GM23248 (cell line): ENCODE data around the gene HNRNPR. TPM values are rescaled to one million over a fixed set of nuclear protein-coding genes. Genes with fewer than 3 reads are reported as not detected.
A peak's percentile ranks its signal among the peaks of the same experiment; 100 is the strongest.
"Not testable (repeated sequence)": the region's sequence is repeated elsewhere in the genome, so short reads cannot be mapped to it uniquely, and the experiment has no call there.

Experiments used
- DNase-seq: peaks from one replicate; pipeline ENCODE4 v3.0.0-alpha.2; 2015
- H2AFZ ChIP-seq: fragments of 200-600 bp; sonication (generic); 2 replicates; pipeline ENCODE4 v1.6.1; 2016; ENCODE audit warnings: antibody characterized with exemption
- H3F3A ChIP-seq: fragments of 200-600 bp; sonication (generic); 2 replicates; pipeline ENCODE4 v1.6.1; 2016; ENCODE audit warnings: mild to moderate bottlenecking, antibody characterized with exemption, mixed run types; ENCODE audit not compliant: insufficient read depth
- H3K27ac ChIP-seq: fragments of 200-600 bp; sonication (generic); 2 replicates; pipeline ENCODE4 v1.5.1; 2016; ENCODE audit warnings: mild to moderate bottlenecking
- H3K27me3 ChIP-seq: fragments of 200-600 bp; sonication (generic); replicated peaks from 2 replicates; pipeline ENCODE4 v1.6.1; 2016; ENCODE audit warnings: mild to moderate bottlenecking; ENCODE audit not compliant: insufficient read depth
- H3K36me3 ChIP-seq: fragments of 200-600 bp; sonication (generic); 2 replicates; pipeline ENCODE4 v1.6.1; 2016; ENCODE audit warnings: low read depth, mild to moderate bottlenecking
- H3K4me1 ChIP-seq: fragments of 200-600 bp; sonication (generic); 2 replicates; pipeline ENCODE4 v1.6.1; 2016; ENCODE audit warnings: mild to moderate bottlenecking; ENCODE audit not compliant: insufficient read depth
- H3K4me2 ChIP-seq: fragments of 200-600 bp; sonication (generic); one replicate; pipeline ENCODE4 v1.6.1; 2016; ENCODE audit warnings: mild to moderate bottlenecking; ENCODE audit not compliant: unreplicated experiment
- H3K4me3 ChIP-seq: fragments of 200-600 bp; sonication (generic); 2 replicates; pipeline ENCODE4 v1.5.1; 2016; ENCODE audit warnings: mild to moderate bottlenecking
- H3K79me2 ChIP-seq: fragments of 200-600 bp; sonication (generic); 2 replicates; pipeline ENCODE4 v1.6.1; 2016; ENCODE audit warnings: mild to moderate bottlenecking; ENCODE audit not compliant: insufficient read depth
- H3K9ac ChIP-seq: fragments of 200-600 bp; sonication (generic); 2 replicates; pipeline ENCODE4 v1.6.1; 2016; ENCODE audit warnings: mild to moderate bottlenecking
- H3K9me2 ChIP-seq: fragments of 200-600 bp; sonication (generic); 2 replicates; pipeline ENCODE4 v1.6.1; 2016; ENCODE audit warnings: mixed run types, mild to moderate bottlenecking, moderate library complexity; ENCODE audit not compliant: insufficient read depth
- H3K9me3 ChIP-seq: fragments of 200-600 bp; sonication (generic); one replicate; pipeline ENCODE4 v1.6.1; 2017; ENCODE audit warnings: low read depth
- H4K20me1 ChIP-seq: fragments of 200-600 bp; sonication (generic); 2 replicates; pipeline ENCODE4 v1.6.0; 2016; ENCODE audit not compliant: insufficient read depth
- EZH2 ChIP-seq: fragments of 200-600 bp; sonication (generic); IDR thresholded peaks from 2 replicates; pipeline ENCODE4 v1.6.1; 2018; ENCODE audit warnings: antibody characterized with exemption, mild to moderate bottlenecking; ENCODE audit not compliant: insufficient read depth, poor library complexity, severe bottlenecking
- EZH2phosphoT487 ChIP-seq: fragments of 200-600 bp; sonication (generic); IDR thresholded peaks from 2 replicates; pipeline ENCODE4 v1.6.1; 2018; ENCODE audit warnings: antibody characterized with exemption, moderate library complexity, mild to moderate bottlenecking, low read depth; ENCODE audit not compliant: insufficient read depth
- WGBS, 2 experiments: methylation state at CpG; one replicate each; pipeline ENCODE4 v1.1.6; 2015 to 2017; ENCODE audit warnings: low lambda C conversion rate in 2 of 2, low coverage in 1 of 2; ENCODE audit errors: missing lambda C conversion rate in 2 of 2; 5-methylcytosine and 5-hydroxymethylcytosine counted together
- in situ Hi-C: fragments of 300-500 bp; cut with MboI; formaldehyde crosslinking; loops from 2 replicates; pipeline ENCODE4 v1.15.0; 2020
- polyA plus RNA-seq: library from polyadenylated mRNA; unstranded; fragments of >200 nt; fragmentation: Nextera tagmentation; extraction: Ambion mirVana; gene quantifications from 2 replicates; pipeline ENCODE4 v1.2.1, GENCODE V29; 2016
- total RNA-seq: library from RNA; depleted of rRNA; stranded (reverse); fragments of >200 nt; shearing (Covaris generic); gene quantifications from 2 replicates; pipeline ENCODE4 v1.2.3, GENCODE V29; 2014

HNRNPR gene
- total and polyA plus RNA-seq, 2 experiments from 2014 or later, result 77.5 to 124 TPM

- Histone ChIP-seq H3K4me2 (no peak overlapping the region), H3K9me3 (no peaks in the 10 kb centered on the region), H4K20me1 (no peaks in the 10 kb centered on the region), H3K4me3 (no peak overlapping the region), H3K79me2 (no peaks in the 10 kb centered on the region), H3K27me3 (no peaks in the 10 kb centered on the region), H3K27ac (no peak overlapping the region), H3K9ac (no peak overlapping the region), H3K36me3 (no peaks in the 10 kb centered on the region), H2AFZ (no peak overlapping the region), H3K9me2 (no peaks in the 10 kb centered on the region), H3F3A (peaks cover 34% of the 10 kb centered on the region), H3K4me1 (peaks cover 35% of the 10 kb centered on the region)
- TF ChIP-seq EZH2phosphoT487 (no peak), EZH2 (no peak)
- DNase-seq, result no peak
- in situ Hi-C loops, result no loop called here
- WGBS, 2 experiments, result 72 to 73% methylated on average over 5 of the region's 5 CpGs
These were observed 37.3 kb upstream of the HNRNPR start for GRCh38 chr1:23381233-23381885.

GRCh38 chr1:23380719-23381118 is 36.6 kb upstream of the HNRNPR start:
- WGBS, 2 experiments, result 55 to 67% methylated on average over 4 to 5 of the region's 5 CpGs
- H3K4me2 ChIP-seq, result no peak overlapping the region
- no peaks in the 10 kb centered on the region for H3K79me2 ChIP-seq
- no peaks in the 10 kb centered on the region for H3K9me2 ChIP-seq
- H3K4me3 ChIP-seq, result no peak overlapping the region
- peaks cover 37% of the 10 kb centered on the region for H3F3A ChIP-seq
- H3K4me1 ChIP-seq, result peaks cover 38% of the 10 kb centered on the region
- no peaks in the 10 kb centered on the region for H3K36me3 ChIP-seq
- H3K9ac ChIP-seq, result no peak overlapping the region
- H4K20me1 ChIP-seq, result no peaks in the 10 kb centered on the region
- in situ Hi-C loops, result no loop called here
- TF ChIP-seq EZH2, result no peak
- no peak for TF ChIP-seq EZH2phosphoT487
- no peak for DNase-seq
- no peaks in the 10 kb centered on the region for H3K9me3 ChIP-seq
- H3K27ac ChIP-seq, result no peak overlapping the region
- H3K27me3 ChIP-seq, result no peaks in the 10 kb centered on the region
- H2AFZ ChIP-seq, result no peak overlapping the region

- H3K79me2 ChIP-seq, H3K9me2 ChIP-seq, H3K4me2 ChIP-seq, H3K36me3 ChIP-seq, DNase-seq, H3K27ac ChIP-seq, H3K9ac ChIP-seq, H3K27me3 ChIP-seq, H3K4me3 ChIP-seq, in situ Hi-C loops, H2AFZ ChIP-seq, H4K20me1 ChIP-seq, H3K9me3 ChIP-seq: not testable (repeated sequence)
- Histone ChIP-seq H3F3A (peaks cover 37% of the 10 kb centered on the region), H3K4me1 (peaks cover 34% of the 10 kb centered on the region)
- 58 to 64% methylated on average over 4 of the region's 4 CpGs for WGBS, 2 experiments
These were observed 36.2 kb upstream of the HNRNPR start for GRCh38 chr1:23380236-23380635.

- Histone ChIP-seq H2AFZ (peak overlapping the region; percentile 52), H3K27ac (peak overlapping the region; percentile 92), H3K27me3 (no peaks in the 10 kb centered on the region), H3K4me3 (peak overlapping the region; percentile 9), H3K79me2 (peaks cover 9% of the 10 kb centered on the region), H3K9me2 (no peaks in the 10 kb centered on the region), H3K4me2 (peak overlapping the region; percentile 56), H3K9me3 (no peaks in the 10 kb centered on the region), H3K36me3 (no peaks in the 10 kb centered on the region), H3F3A (peaks cover 31% of the 10 kb centered on the region), H4K20me1 (no peaks in the 10 kb centered on the region), H3K9ac (peak overlapping the region; percentile 74), H3K4me1 (peaks cover 25% of the 10 kb centered on the region)
- in situ Hi-C loops, result no loop called here
- WGBS, 2 experiments, result 3 to 5% methylated on average over 19 of the region's 19 CpGs
- TF ChIP-seq EZH2, result no peak
- TF ChIP-seq EZH2phosphoT487, result no peak
- peak; percentile 91 for DNase-seq
These were observed 33.1 kb upstream of the HNRNPR start for GRCh38 chr1:23376890-23377811.

GRCh38 chr1:23374079-23374735 is 30.1 kb upstream of the HNRNPR start:
- in situ Hi-C loops, H3K9me2 ChIP-seq, DNase-seq, H3K4me2 ChIP-seq, H3K27me3 ChIP-seq, H3K9me3 ChIP-seq, H4K20me1 ChIP-seq, H3K9ac ChIP-seq, H2AFZ ChIP-seq, H3K4me3 ChIP-seq, H3K36me3 ChIP-seq, H3K27ac ChIP-seq: not testable (repeated sequence)
- peaks cover 48% of the 10 kb centered on the region for H3K4me1 ChIP-seq
- WGBS, 2 experiments, result 88 to 94% methylated on average over 12 of the region's 12 CpGs
- peaks cover 32% of the 10 kb centered on the region for H3K79me2 ChIP-seq
- peaks cover 48% of the 10 kb centered on the region for H3F3A ChIP-seq
